PC-3 (cell line): ENCODE measurements around the gene SST. TPM values are rescaled to one million over a fixed set of nuclear protein-coding genes. Genes with fewer than 3 reads are reported as not detected.

Experiments
- ATAC-seq: fragments of 200-7000 bp; cut with Tn5 transposase; 2 replicates; pipeline ENCODE4 v1.9.1; 2020; ENCODE audit warnings: mild to moderate bottlenecking, moderate library complexity
- BruUV-seq: library from RNA; stranded (reverse); fragments of 400-500 nt; replicated peaks from 2 replicates; lab custom pipeline; 2021; lab: Mats Ljungman, UMichigan
- CTCF ChIA-PET: fragments of 300-600 bp; sonication (Branson Sonifier 250); formaldehyde crosslinking; loops from one replicate; lab custom pipeline; 2022; ENCODE audit warnings: antibody characterized with exemption; lab: Charles Lee
- POLR2A ChIA-PET: fragments of 300-600 bp; sonication (Branson Sonifier 250); formaldehyde crosslinking; loops from one replicate; lab custom pipeline; 2022; ENCODE audit warnings: antibody characterized with exemption; ENCODE audit not compliant: unreplicated experiment; lab: Charles Lee
- DNase-seq: peaks from one replicate; pipeline ENCODE4 v3.0.0-alpha.2; 2015
- H2AFZ ChIP-seq: fragments of 300-600 bp; sonication (generic); 2 replicates; pipeline ENCODE4 v1.6.0; 2016; ENCODE audit warnings: antibody characterized with exemption, low read length
- H3F3A ChIP-seq: fragments of 300-600 bp; sonication (generic); one replicate; pipeline ENCODE4 v1.6.0; 2017; ENCODE audit warnings: antibody characterized with exemption, low read length, control low read depth, mild to moderate bottlenecking; ENCODE audit not compliant: unreplicated experiment
- H3K27ac ChIP-seq: fragments of 300-600 bp; sonication (generic); 2 replicates; pipeline ENCODE4 v1.5.1; 2016; ENCODE audit warnings: mild to moderate bottlenecking, low read length
- H3K27me3 ChIP-seq: fragments of 300-600 bp; sonication (generic); 2 replicates; pipeline ENCODE4 v1.6.1; 2016; ENCODE audit warnings: low read length, mixed read lengths
- H3K36me3 ChIP-seq: fragments of 300-600 bp; sonication (generic); 2 replicates; pipeline ENCODE4 v1.6.1; 2016; ENCODE audit warnings: low read depth, mixed run types, low read length, mixed read lengths
- H3K4me1 ChIP-seq: fragments of 300-600 bp; sonication (generic); 2 replicates; pipeline ENCODE4 v1.5.1; 2016; ENCODE audit warnings: low read length; ENCODE audit not compliant: insufficient read depth
- H3K4me2 ChIP-seq: fragments of 300-600 bp; sonication (generic); 2 replicates; pipeline ENCODE4 v1.6.0; 2016; ENCODE audit warnings: low read length
- H3K4me3 ChIP-seq: fragments of 300-600 bp; sonication (generic); 2 replicates; pipeline ENCODE4 v1.5.1; 2016; ENCODE audit warnings: mild to moderate bottlenecking, low read length, mixed read lengths
- H3K79me2 ChIP-seq: fragments of 300-600 bp; sonication (generic); 2 replicates; pipeline ENCODE4 v1.6.1; 2017; ENCODE audit warnings: low read length, mixed read lengths
- H3K9ac ChIP-seq: fragments of 300-600 bp; sonication (generic); 2 replicates; pipeline ENCODE4 v1.6.0; 2016; ENCODE audit warnings: mild to moderate bottlenecking, low read length
- H3K9me2 ChIP-seq: fragments of 300-600 bp; sonication (generic); replicated peaks from 2 replicates; pipeline ENCODE4 v1.6.1; 2016; ENCODE audit warnings: mixed run types, low read length, mixed read lengths
- H3K9me3 ChIP-seq: fragments of 300-600 bp; sonication (generic); 2 replicates; pipeline ENCODE4 v1.6.1; 2016; ENCODE audit warnings: low read length, mixed read lengths
- H4K20me1 ChIP-seq: fragments of 300-600 bp; sonication (generic); 2 replicates; pipeline ENCODE4 v1.6.1; 2016; ENCODE audit warnings: low read length, mixed read lengths
- EZH2 ChIP-seq: fragments of 300-600 bp; sonication (generic); IDR thresholded peaks from one replicate; pipeline ENCODE4 v1.6.1; 2017; ENCODE audit warnings: antibody characterized with exemption, mild to moderate bottlenecking, low read length; ENCODE audit not compliant: unreplicated experiment
- EZH2phosphoT487 ChIP-seq: fragments of 300-600 bp; sonication (generic); IDR thresholded peaks from 2 replicates; pipeline ENCODE4 v1.6.1; 2018; ENCODE audit warnings: mild to moderate bottlenecking, antibody characterized with exemption, low read length, borderline replicate concordance
- intact Hi-C: fragments of 100-400 bp; cut with micrococcal nuclease; formaldehyde crosslinking; loops from 2 replicates; pipeline ENCODE4 v1.9.0; 2023
- total RNA-seq: library from RNA; depleted of rRNA; stranded (reverse); fragments of >200 nt; gene quantifications from 2 replicates; pipeline ENCODE4 v1.2.3, GENCODE V29; 2014
- TF ChIP-seq, protein P1 (sequence below): fragments of 300-600 bp; sonication (generic); conservative IDR thresholded peaks from 2 replicates; pipeline ENCODE4 v1.5.1; 2017; ENCODE audit warnings: antibody characterized with exemption, low read depth, mild to moderate bottlenecking, low read length

Gene SST
- total RNA-seq, 1 experiment from 2014 or later = not detected

DNA sequence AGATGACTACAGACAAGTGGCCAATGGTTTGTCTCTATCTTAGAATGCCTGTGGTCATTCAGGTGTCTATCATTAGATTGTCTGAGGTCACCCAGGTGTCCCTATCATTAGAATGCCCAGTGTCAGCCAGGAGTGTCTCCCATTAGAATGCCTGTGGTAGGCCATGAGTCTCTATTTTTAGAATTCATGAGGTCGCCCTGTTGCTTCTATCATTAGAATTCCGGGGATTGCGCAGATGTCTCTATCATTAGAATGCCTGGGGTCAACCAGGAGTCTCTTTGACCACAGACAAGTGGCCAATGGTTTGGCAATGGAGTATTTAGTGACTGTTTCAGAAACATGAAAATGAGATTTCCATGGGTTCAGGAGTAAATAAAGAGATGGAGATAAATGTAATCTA is 24.6 kb upstream of the SST start:
- no peak for ATAC-seq
- H2AFZ ChIP-seq = no peak overlapping the region
- no peaks in the 10 kb centered on the region for H3F3A ChIP-seq
- no peak overlapping the region for H3K9ac ChIP-seq
- ChIA-PET POLR2A (no interaction called here), CTCF (no interaction called here)
- no TSS peak for BruUV-seq
- H3K27ac ChIP-seq = no peak overlapping the region
- DNase-seq = no peak
- peaks cover 65% of the 10 kb centered on the region for H3K27me3 ChIP-seq
- no peaks in the 10 kb centered on the region for H3K9me3 ChIP-seq
- no peaks in the 10 kb centered on the region for H3K36me3 ChIP-seq
- no peaks in the 10 kb centered on the region for H3K9me2 ChIP-seq
- intact Hi-C loops = no loop called here
- H4K20me1 ChIP-seq = no peaks in the 10 kb centered on the region
- H3K79me2 ChIP-seq = no peaks in the 10 kb centered on the region
- TF ChIP-seq EZH2 (no peak), EZH2phosphoT487 (no peak)
- TF ChIP-seq, protein P1, sequence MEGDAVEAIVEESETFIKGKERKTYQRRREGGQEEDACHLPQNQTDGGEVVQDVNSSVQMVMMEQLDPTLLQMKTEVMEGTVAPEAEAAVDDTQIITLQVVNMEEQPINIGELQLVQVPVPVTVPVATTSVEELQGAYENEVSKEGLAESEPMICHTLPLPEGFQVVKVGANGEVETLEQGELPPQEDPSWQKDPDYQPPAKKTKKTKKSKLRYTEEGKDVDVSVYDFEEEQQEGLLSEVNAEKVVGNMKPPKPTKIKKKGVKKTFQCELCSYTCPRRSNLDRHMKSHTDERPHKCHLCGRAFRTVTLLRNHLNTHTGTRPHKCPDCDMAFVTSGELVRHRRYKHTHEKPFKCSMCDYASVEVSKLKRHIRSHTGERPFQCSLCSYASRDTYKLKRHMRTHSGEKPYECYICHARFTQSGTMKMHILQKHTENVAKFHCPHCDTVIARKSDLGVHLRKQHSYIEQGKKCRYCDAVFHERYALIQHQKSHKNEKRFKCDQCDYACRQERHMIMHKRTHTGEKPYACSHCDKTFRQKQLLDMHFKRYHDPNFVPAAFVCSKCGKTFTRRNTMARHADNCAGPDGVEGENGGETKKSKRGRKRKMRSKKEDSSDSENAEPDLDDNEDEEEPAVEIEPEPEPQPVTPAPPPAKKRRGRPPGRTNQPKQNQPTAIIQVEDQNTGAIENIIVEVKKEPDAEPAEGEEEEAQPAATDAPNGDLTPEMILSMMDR = no peak
- H3K4me3 ChIP-seq = no peak overlapping the region
- no peak overlapping the region for H3K4me2 ChIP-seq
- no peaks in the 10 kb centered on the region for H3K4me1 ChIP-seq

DNA sequence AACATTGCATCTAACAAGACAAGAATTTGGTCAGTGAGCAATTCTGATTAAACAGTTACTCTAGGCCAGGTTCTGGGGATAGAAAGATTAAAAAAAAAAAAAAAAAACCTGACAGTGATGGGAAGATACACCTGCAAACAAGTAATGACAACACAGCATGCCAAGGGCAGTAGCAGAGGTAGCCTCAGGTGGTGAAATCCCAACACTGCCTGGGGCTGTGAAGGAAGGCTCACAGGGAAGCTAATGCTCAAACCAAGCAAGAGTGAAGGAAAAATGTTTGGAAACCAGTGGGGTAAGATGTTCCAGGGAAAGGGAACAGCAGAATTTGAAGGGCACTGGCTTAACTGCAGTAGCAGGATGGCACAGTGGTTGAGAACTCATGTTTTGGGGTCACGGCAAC is 23.2 kb upstream of the SST start:
- intact Hi-C loops = no loop called here
- Histone ChIP-seq H3K9me3 (no peaks in the 10 kb centered on the region), H3K4me1 (no peaks in the 10 kb centered on the region), H3K4me3 (no peak overlapping the region), H3K27me3 (peaks cover 76% of the 10 kb centered on the region), H3F3A (no peaks in the 10 kb centered on the region), H3K9me2 (no peaks in the 10 kb centered on the region), H3K36me3 (no peaks in the 10 kb centered on the region), H3K4me2 (no peak overlapping the region), H3K9ac (no peak overlapping the region), H2AFZ (no peak overlapping the region), H4K20me1 (no peaks in the 10 kb centered on the region), H3K79me2 (no peaks in the 10 kb centered on the region), H3K27ac (no peak overlapping the region)
- DNase-seq = no peak
- POLR2A ChIA-PET = no interaction called here
- TF ChIP-seq, protein P1 = no peak
- TF ChIP-seq EZH2phosphoT487 (no peak), EZH2 (no peak)
- no peak for ATAC-seq
- no TSS peak for BruUV-seq
- CTCF ChIA-PET = interaction anchor here (0.6 kb wide), 1 partner anchor 14 kb away, joined by 3 read pairs; no protein-coding TSS in a partner anchor

GRCh38 chr3:187689984-187690383 is 19.8 kb upstream of the SST start:
- ChIA-PET POLR2A (no interaction called here), CTCF (no interaction called here)
- Histone ChIP-seq H3K9me3 (peaks cover 3% of the 10 kb centered on the region; the same call in 1 of the 2 replicates), H3K4me2 (no peak overlapping the region), H3K9me2 (no peaks in the 10 kb centered on the region), H3K4me1 (no peaks in the 10 kb centered on the region), H3K9ac (no peak overlapping the region), H3K79me2 (no peaks in the 10 kb centered on the region), H3F3A (no peaks in the 10 kb centered on the region), H2AFZ (no peak overlapping the region), H3K27ac (no peak overlapping the region), H3K27me3 (peaks cover 63% of the 10 kb centered on the region), H3K36me3 (no peaks in the 10 kb centered on the region), H3K4me3 (no peak overlapping the region), H4K20me1 (no peaks in the 10 kb centered on the region)
- intact Hi-C loops = no loop called here
- TF ChIP-seq EZH2 (no peak), EZH2phosphoT487 (no peak)
- TF ChIP-seq, protein P1 = no peak
- DNase-seq = no peak
- no peak for ATAC-seq
- BruUV-seq = no TSS peak
